Tibial nerve (tissue), 4 donors: Measurements from ENCODE around the gene KLLN. TPM values are rescaled to one million over a fixed set of nuclear protein-coding genes. Genes with fewer than 3 reads are reported as not detected.
A peak's percentile ranks its signal among the peaks of the same experiment; 100 is the strongest.

Experiments
- DNase-seq, 2 donors: peaks; one replicate each; pipeline ENCODE4 v3.0.0-alpha.2; 2019; ENCODE audit warnings: low spot score in 2 of 2
- H3K27ac ChIP-seq, 4 donors: fragments of 200-600 bp; sonication (generic) in 3 of 4; one replicate each; pipeline ENCODE4 v1.5.1; 2017 to 2019; ENCODE audit warnings: mild to moderate bottlenecking in 1 of 4
- H3K27me3 ChIP-seq, 2 donors: fragments of 200-600 bp; sonication (generic) in 1 of 2; one replicate each; pipeline versions ENCODE4 v1.5.1 to v1.6.0; 2017 to 2019
- H3K36me3 ChIP-seq, 3 donors: fragments of 200-600 bp; sonication (generic); one replicate each; pipeline ENCODE4 v1.5.1; 2018 to 2019
- H3K4me1 ChIP-seq, 4 donors: fragments of 200-600 bp; sonication (generic) in 3 of 4; one replicate each; pipeline ENCODE4 v1.5.1; 2017 to 2019
- H3K4me3 ChIP-seq, 4 donors: fragments of 200-600 bp; sonication (generic) in 3 of 4; one replicate each; pipeline ENCODE4 v1.5.1; 2017 to 2019; ENCODE audit warnings: mild to moderate bottlenecking in 1 of 4, moderate library complexity in 1 of 4
- H3K9me3 ChIP-seq, 4 donors: fragments of 200-600 bp; sonication (generic) in 3 of 4; one replicate each; pipeline ENCODE4 v1.5.1; 2017 to 2019
- CTCF ChIP-seq, 5 experiments: fragments of 200-600 bp in 3 of 5; fragments of 450-650 bp in 2 of 5; sonication (generic) in 3 of 5; IDR thresholded peaks; one replicate each; pipeline ENCODE4 v1.5.1; 2016 to 2019; ENCODE audit warnings: antibody characterized with exemption in 5 of 5, mild to moderate bottlenecking in 3 of 5, moderate library complexity in 2 of 5
- EP300 ChIP-seq, 2 donors: sonication (generic); formaldehyde crosslinking; IDR thresholded peaks; one replicate each; pipeline ENCODE4 v1.6.1; 2017; ENCODE audit warnings: antibody characterized with exemption in 2 of 2, mild to moderate bottlenecking in 1 of 2
- POLR2A ChIP-seq, 2 donors: fragments of 450-650 bp; IDR thresholded peaks; one replicate each; pipeline ENCODE4 v1.6.1; 2017; ENCODE audit warnings: antibody characterized with exemption in 2 of 2, mild to moderate bottlenecking in 2 of 2, moderate library complexity in 2 of 2
- WGBS, 2 donors: methylation state at CpG; one replicate each; pipeline ENCODE4 v1.1.5; 2018; 5-methylcytosine and 5-hydroxymethylcytosine counted together
- total RNA-seq, 4 donors: library from RNA; depleted of rRNA; stranded (reverse); fragments of >200 nt; gene quantifications; one replicate each; pipeline ENCODE4 v1.1.0, GENCODE V29; 2016

Gene KLLN
- total RNA-seq, 4 donors from 2014 or later, result 0.78 to 2.2 (median 1.3) TPM

DNA sequence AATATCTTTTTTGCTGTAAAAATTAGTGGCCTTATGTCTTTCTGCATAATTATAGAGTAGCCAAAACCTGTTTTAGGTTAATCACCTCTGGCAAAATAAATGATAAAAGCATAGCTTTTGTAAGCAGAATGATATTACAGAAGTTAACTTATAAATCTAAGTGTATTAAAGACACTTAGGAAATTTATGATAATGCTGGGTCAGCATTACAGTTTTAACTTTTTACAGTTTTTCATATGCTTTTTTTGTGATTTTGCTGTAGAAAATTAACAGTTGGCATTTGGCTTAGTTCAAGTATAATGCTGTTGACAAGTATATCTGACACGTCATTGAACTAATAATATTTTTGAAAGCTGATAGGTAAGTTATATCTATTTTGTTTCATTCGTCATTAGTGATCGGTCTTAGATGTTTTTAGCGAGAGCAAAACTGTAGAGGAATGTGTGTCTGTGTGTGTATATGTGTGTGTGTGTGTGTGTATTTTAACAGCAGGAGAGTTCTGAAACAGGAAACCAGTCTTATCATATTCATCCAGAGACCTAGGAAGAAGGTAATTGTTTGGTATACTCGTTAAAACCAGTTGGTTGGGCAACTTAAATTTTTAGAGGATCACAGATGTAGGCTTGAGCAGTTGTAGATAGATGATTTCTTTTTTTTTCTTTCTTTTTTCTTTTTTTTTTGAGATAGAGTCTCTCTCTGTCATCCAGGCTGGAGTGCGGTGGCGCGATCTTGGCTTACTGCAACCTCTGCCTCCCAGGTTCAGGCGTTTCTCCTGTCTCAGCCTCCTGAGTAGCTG, 15.5 kb upstream of the KLLN start:
- WGBS, 2 donors, result 84 to 88% methylated on average over 9 of the region's 9 CpGs
- DNase-seq, result no peak
- Histone ChIP-seq H3K4me3 (no peak overlapping the region), H3K9me3 (no peaks in the 10 kb centered on the region), H3K27ac (no peak overlapping the region), H3K4me1 (peaks cover 4 to 82% (median 23%) of the 10 kb centered on the region in 4 donors), H3K27me3 (no peaks in the 10 kb centered on the region), H3K36me3 (peaks cover 0 to 25% (median 0%) of the 10 kb centered on the region in 3 donors)
- TF ChIP-seq CTCF (IDR thresholded peaks at IDR 0.05), result no peak
- no peak for TF ChIP-seq POLR2A (IDR thresholded peaks at IDR 0.05)
- no peak for TF ChIP-seq EP300 (IDR thresholded peaks at IDR 0.05)

DNA sequence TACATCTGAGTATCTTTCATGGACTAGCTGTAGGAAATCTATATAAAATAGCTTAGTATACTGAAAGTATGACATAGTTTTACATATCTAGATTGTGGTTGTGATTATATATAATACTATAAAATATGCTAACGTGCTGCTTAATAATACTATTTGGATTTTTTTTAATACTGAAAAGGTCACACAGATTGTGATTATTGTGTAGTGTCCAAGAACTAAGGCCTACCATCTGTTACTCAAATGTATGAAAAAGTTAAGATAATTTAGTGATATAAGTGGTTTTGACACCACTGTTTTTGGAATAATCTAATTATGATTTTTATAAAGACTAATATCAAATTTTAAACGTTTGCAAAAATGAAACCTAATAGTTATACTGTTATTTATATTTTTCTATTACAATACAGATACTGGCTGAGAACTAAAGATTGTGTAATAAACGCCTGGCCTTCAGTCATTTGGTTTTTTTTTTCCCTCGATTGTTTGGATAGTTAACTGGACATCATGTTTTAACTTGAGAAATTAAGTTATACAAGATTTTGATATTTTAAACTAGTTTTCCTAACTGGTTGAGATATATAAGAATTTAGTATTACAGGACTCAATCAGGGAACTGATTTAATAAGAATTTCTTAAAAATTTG, 12.7 kb upstream of the KLLN start:
- peaks cover 0 to 90% (median 39%) of the 10 kb centered on the region in 4 donors for H3K4me1 ChIP-seq

GRCh38 chr10:87873656-87874055, 10.3 kb upstream of the KLLN start:
- Histone ChIP-seq H3K27ac (peak overlapping the region in 2 of 4 donors; percentile 3 to 61), H3K9me3 (no peaks in the 10 kb centered on the region), H3K27me3 (no peaks in the 10 kb centered on the region), H3K36me3 (peaks cover 0 to 8% (median 0%) of the 10 kb centered on the region in 3 donors), H3K4me1 (peaks cover 0 to 97% (median 45%) of the 10 kb centered on the region in 4 donors), H3K4me3 (peak overlapping the region in 1 of 4 donors; percentile 10)
- no peak for DNase-seq
- no peak for TF ChIP-seq EP300 (IDR thresholded peaks at IDR 0.05)
- TF ChIP-seq CTCF (IDR thresholded peaks at IDR 0.05), result no peak
- TF ChIP-seq POLR2A (IDR thresholded peaks at IDR 0.05), result no peak
- 29 to 46% methylated on average over 2 of the region's 2 CpGs for WGBS, 2 donors

More for the DNA sequence above, 12.7 kb upstream of the KLLN start:
- 14 to 21% methylated on average over 4 of the region's 4 CpGs for WGBS, 2 donors
- no peak for DNase-seq
- Histone ChIP-seq H3K9me3 (no peaks in the 10 kb centered on the region), H3K4me3 (no peak overlapping the region), H3K27ac (no peak overlapping the region), H3K27me3 (no peaks in the 10 kb centered on the region), H3K36me3 (peaks cover 0 to 18% (median 0%) of the 10 kb centered on the region in 3 donors)
- TF ChIP-seq CTCF (IDR thresholded peaks at IDR 0.05) (no peak), EP300 (IDR thresholded peaks at IDR 0.05) (no peak), POLR2A (IDR thresholded peaks at IDR 0.05) (no peak)

DNA sequence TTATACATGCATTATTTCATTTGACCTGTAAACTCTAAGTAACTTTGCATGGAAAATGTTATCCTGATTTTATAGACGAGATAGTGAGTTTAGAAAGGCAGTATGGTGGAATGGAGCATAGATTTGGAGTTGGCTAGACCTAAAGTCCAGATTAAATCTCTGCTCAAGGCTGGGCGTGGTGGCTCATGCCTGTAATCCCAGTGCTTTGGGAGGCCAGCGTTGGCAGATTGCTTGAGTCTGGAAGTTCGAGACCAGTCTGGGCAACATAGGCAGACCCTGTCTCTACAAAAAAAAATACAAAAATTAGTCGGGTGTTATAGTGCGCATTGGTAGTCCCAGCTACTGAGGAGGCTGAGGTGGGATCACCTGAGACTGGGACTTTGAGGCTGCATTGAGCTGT, 9.5 kb upstream of the KLLN start:
- Histone ChIP-seq H3K36me3 (no peaks in the 10 kb centered on the region), H3K27ac (peak overlapping the region in 1 of 4 donors; percentile 61), H3K27me3 (no peaks in the 10 kb centered on the region), H3K4me1 (peaks cover 0 to 92% (median 42%) of the 10 kb centered on the region in 4 donors), H3K4me3 (no peak overlapping the region), H3K9me3 (no peaks in the 10 kb centered on the region)
- TF ChIP-seq EP300 (IDR thresholded peaks at IDR 0.05), result no peak
- no peak for TF ChIP-seq POLR2A (IDR thresholded peaks at IDR 0.05)
- TF ChIP-seq CTCF (IDR thresholded peaks at IDR 0.05), result no peak
- DNase-seq, result no peak
- WGBS, 2 donors, result 92 to 96% methylated on average over 6 of the region's 6 CpGs
